Non-pigmented ciliary epithelial cell (primary cell): ENCODE measurements around the gene CFAP161.
A peak's percentile ranks its signal among the peaks of the same experiment; 100 is the strongest.
"Not testable (repeated sequence)": the region's sequence is repeated elsewhere in the genome, so short reads cannot be mapped to it uniquely, and the experiment has no call there.

Experiments used
- DNase-seq: peaks from one replicate; pipeline ENCODE4 v3.0.0-alpha.2; 2010; ENCODE audit warnings: low read depth

The CFAP161 gene

DNA sequence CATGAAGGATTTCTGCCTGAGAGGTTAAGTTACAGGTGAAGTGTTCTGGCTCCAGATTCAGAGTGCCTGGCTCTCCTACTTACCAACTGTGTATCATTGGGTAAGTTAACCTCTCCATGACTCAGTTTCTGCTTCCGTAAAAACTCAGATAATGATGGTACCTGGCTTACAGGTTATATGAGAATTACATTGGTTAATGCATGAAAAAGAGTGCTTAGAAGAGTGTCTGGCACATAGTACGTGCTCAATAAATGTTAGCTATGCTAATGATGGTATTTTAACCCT lies 23.8 kb downstream of the CFAP161 start:
- DNase-seq = no peak

- DNase-seq = not testable (repeated sequence)
These were observed 24.5 kb downstream of the CFAP161 start for GRCh38 chr15:81158561-81158960.

- DNase-seq = peak; percentile 50
These were observed 26.5 kb downstream of the CFAP161 start for GRCh38 chr15:81160312-81161159.

GRCh38 chr15:81161160-81161673 lies 27.1 kb downstream of the CFAP161 start:
- no peak for DNase-seq

DNA sequence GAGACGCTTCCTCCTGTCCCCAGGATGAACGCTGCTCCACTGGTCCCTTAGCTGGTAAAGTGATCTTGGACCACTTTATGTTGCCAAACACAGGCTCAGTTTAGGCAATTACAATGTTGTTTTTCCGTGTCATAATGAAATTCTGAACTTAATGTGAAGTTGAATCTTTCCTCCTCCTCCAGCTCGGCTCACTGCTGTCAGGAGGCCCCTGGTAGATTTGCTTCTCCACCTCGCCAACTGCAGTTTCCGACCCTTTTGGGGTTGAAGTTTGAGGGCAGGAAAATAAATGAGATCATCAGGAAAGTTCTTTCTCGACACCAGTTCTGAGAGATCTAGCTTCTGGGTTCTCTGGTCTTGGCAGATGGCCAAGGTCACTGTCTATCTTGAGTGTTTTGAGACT lies 27.8 kb downstream of the CFAP161 start:
- no peak for DNase-seq

DNA sequence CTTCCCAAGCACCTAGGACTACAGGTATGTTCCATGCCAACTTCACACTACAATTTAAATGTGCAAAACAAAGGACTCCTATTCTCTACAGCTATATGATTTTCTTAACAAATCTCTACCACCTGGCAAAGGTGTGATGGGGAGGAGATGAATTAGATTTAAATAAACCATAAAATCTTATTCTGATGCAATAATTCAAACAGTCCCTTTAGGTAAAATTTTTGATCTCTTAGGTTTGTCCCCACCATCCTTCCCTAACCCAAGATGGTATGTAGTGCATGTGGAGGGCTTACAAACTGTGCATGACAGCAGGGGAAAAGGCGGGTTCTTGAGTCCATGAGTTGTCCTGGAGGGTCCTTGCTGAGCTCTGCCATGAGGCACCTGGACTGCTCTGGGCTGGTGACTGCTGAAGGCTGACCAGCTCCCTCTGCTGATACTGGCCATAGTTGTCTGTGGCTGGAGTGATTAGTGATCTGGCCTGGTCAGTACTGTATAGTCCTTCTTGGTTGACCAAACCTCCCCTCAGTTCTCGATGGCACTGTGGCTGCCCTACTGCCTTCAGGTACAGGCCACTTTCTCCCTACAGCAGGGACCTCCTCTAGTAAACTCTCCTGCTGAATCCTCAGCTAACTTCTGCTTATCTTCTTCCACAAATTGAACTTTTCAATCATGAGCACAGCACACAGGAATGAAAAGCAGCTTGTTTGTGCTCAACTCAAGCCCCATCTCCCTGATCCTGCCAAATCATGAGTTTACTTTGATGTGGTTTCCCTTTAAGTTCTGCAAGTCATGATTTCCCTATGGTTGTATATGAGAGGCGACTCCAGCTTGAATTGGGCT lies 30.1 kb downstream of the CFAP161 start:
- peak; percentile 76 for DNase-seq

- DNase-seq = no peak
These were observed 31.5 kb downstream of the CFAP161 start for GRCh38 chr15:81165535-81165934.

- DNase-seq = no peak
These were observed 32.7 kb downstream of the CFAP161 start for GRCh38 chr15:81166636-81167305.

DNA sequence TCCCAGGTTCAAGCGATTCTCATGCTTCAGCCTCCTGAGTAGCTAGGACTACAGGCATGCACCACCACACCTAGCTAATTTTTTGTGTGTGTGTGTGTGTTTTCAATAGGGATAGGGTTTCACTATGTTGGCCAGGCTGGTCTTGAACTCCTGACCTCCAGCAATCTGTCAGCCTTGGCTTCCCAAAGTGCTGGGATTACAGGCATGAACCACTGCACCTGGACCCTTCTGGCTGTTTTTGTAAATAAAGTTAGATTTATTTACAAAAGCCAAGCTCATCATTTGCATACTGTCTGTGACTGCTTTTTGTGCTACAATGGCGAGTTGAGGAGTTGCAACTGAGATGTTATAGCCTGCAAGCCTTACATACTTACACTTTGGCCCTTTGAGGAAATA lies 34.1 kb downstream of the CFAP161 start:
- no peak for DNase-seq

GRCh38 chr15:81168644-81169043 lies 34.6 kb downstream of the CFAP161 start:
- no peak for DNase-seq

- no peak for DNase-seq
These were observed 36.4 kb downstream of the CFAP161 start for GRCh38 chr15:81170511-81170910.

GRCh38 chr15:81171286-81171685 lies 37.2 kb downstream of the CFAP161 start:
- DNase-seq = no peak

- no peak for DNase-seq
These were observed 40.2 kb downstream of the CFAP161 start for GRCh38 chr15:81174125-81174791.

- no peak for DNase-seq
These were observed 40.8 kb downstream of the CFAP161 start for GRCh38 chr15:81174792-81175327.

DNA sequence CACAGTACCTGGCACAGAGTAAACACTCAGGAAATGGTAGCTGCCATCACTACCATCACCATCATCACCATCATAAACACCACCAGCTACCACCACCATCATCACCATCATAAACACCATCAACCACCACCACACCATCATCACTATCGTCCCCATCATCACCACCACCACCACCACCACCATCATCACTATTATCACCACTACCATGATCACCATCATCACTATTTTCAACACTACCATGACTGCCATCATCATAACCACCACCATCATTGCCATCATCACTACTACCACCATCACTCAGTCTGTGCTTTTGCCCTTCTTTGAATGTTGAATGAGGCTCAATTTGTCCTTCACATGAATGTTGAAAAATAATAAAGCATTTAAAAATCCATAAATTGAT lies 41.4 kb downstream of the CFAP161 start:
- DNase-seq = no peak

DNA sequence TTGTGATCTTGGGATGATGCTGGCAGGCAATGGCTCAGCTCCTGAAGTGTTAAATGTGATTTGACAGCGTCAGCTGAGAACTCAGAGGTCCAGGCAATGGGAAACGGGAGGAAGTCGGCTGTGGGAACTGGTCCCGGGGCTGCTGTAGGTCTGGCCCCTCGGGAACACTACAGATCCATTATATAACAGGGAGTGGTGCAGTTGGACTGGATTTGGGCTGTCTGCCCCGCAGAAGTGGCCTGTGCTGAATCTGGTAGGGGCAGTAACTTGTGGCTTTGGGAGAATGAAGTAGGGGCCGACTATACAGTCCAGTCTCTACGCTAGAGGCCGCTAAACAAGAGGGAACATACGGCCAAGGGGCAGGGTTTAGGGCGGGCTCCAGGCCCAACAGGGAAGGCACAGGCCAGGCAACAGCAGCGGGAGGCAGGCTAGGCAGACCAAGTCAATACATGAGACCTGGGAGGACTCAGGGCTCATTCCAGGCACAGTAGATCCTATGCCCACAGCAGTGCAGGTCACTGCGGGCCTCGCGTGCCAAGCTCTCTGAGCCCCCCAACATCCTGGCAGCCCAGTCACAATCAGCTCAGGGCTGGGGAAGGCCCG lies 42.3 kb downstream of the CFAP161 start:
- DNase-seq = no peak

DNA sequence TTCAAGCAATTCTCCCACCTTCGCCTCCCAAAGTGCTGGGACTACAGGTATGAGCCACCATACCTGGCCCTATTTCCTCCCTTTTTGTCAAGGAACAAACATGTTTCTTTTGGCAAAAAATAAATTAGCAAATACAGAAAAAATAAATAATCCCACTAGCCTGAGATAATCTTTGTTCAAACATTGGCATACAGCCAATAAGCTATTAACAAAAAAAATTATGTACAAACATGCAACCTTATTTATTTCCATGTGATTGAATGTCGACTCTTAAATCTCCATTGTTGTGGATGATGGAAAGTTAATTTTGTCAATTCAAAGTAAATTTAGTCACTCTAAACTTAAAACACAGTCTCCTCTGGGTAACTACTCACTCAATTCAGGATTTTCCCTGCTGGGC lies 44.3 kb downstream of the CFAP161 start:
- DNase-seq = no peak

DNA sequence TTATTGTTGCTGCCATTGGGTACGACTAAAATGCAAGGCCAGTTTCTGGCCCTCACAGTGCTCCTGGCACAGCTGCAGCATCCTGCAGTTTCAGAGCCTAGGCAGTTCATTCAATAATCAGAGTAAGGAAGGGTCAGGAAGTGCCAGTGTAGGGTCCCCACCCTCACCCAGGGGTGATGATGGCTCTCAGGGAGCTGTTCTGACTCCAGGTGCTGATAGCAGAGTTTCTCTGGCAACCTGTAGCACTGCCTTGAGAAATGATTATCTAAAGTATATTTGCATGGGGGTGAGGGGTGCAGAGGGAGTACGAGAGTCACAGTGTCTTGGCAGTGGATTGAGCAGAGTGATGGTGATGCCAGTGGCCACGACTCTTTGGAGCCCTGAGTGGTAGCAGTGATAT lies 47.1 kb downstream of the CFAP161 start:
- DNase-seq = no peak

- DNase-seq = no peak
These were observed 48.1 kb downstream of the CFAP161 start for GRCh38 chr15:81182031-81182755.

DNA sequence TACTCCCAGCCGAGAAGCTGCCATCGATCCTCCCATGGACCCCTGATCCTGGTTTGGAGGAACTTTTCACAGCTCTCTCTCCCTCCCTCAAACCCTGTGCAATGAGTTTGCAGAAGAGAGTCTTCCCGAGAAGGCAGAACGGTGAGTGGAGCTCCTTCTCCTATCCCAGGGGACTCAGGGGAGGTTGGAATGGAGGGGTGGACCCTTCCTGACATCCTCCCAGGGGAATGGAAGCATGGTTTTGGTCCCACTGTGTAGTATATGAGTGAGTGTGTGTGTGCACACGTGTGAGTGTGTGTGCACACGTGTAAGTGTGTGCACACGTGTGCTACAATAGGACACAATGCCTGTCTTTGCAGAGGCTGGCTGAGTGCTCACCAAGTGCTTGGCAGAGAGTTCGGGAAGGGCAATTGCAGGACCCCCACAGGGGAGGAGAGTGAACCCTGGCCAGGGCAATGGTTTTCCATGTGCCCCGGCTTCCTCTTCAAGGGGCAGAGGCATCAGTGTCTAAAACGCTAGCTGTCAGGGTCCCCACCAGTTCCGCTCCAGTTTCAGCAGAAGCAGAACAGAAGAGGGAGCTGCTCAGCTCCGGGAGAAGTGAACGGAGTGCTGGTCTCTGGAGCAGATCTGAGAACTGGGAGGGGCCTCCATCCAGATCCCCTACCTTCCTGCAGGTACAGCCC lies 48.8 kb downstream of the CFAP161 start:
- no peak for DNase-seq
